SH-SY5Y (cell line): ENCODE results near the gene LRRC72.

Source experiments
- GATA2 ChIP-seq: IDR thresholded peaks from 2 replicates; pipeline ENCODE4 v1.6.1; 2011; ENCODE audit warnings: mild to moderate bottlenecking, low read depth, low read length
- GATA3 ChIP-seq: IDR thresholded peaks from 2 replicates; pipeline ENCODE4 v1.6.1; 2011; ENCODE audit warnings: low read depth, mild to moderate bottlenecking, low read length, moderate library complexity

DNA sequence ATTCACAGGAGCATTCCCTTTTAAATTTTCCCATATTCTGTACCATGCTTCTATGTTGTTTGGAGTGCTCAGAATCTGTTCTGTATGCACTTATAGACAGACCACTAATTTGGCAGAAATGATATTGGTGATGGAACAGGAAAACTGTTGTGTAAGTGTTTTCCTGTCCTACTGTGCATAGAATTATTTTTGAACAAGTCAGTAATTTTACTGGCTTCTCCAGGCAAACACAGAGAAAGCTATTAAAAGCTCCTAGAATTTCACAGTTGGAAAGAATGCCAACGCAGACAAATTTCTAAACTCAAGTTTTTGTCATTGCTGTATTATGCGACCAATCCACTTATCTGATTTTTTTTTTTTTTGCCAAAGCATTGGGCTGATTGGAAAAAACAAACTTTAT is 63.3 kb downstream of the LRRC72 start:
- TF ChIP-seq GATA2 (no peak), GATA3 (no peak)
